Panc1 (cell line): ENCODE data around the gene FAF2. TPM values are rescaled to one million over a fixed set of nuclear protein-coding genes. Genes with fewer than 3 reads are reported as not detected.

Experiments used
- ATAC-seq: fragments of 200-7000 bp; cut with Tn5 transposase; 2 replicates; pipeline ENCODE4 v1.9.1; 2020; ENCODE audit warnings: mild to moderate bottlenecking, moderate library complexity
- BruUV-seq: library from RNA; stranded (reverse); fragments of 400-500 nt; replicated peaks from 2 replicates; lab custom pipeline; 2021; lab: Mats Ljungman, UMichigan
- CTCF ChIA-PET: fragments of 300-600 bp; sonication (Branson Sonifier 250); formaldehyde crosslinking; loops from one replicate; lab custom pipeline; 2022; ENCODE audit warnings: antibody characterized with exemption; lab: Charles Lee
- POLR2A ChIA-PET: fragments of 300-600 bp; sonication (Branson Sonifier 250); formaldehyde crosslinking; loops from one replicate; lab custom pipeline; 2022; ENCODE audit warnings: antibody characterized with exemption; lab: Charles Lee
- DNase-seq: peaks from one replicate; pipeline ENCODE4 v3.0.0-alpha.2; 2010; ENCODE audit warnings: low read depth, low spot score
- H3K27ac ChIP-seq: 2 replicates; pipeline ENCODE4 v1.5.1; 2011; ENCODE audit warnings: mild to moderate bottlenecking, low read length, inconsistent platforms
- H3K27me3 ChIP-seq: fragments of 200-500 bp; sonication (Bioruptor generic); 2 replicates; pipeline ENCODE4 v1.6.0; 2014; ENCODE audit warnings: low read length, inconsistent platforms; ENCODE audit not compliant: control insufficient read depth, insufficient read depth
- H3K36me3 ChIP-seq: fragments of 200-500 bp; sonication (Bioruptor generic); 2 replicates; pipeline ENCODE4 v1.5.1; 2014; ENCODE audit warnings: inconsistent platforms, mild to moderate bottlenecking, low read length, moderate library complexity; ENCODE audit not compliant: control insufficient read depth, insufficient read depth
- H3K4me1 ChIP-seq: 2 replicates; pipeline ENCODE4 v1.5.1; 2011; ENCODE audit warnings: inconsistent platforms, mild to moderate bottlenecking, low read length, moderate library complexity; ENCODE audit not compliant: control insufficient read depth, insufficient read depth
- H3K4me3 ChIP-seq, 2 experiments: 2 replicates each; pipeline ENCODE4 v1.5.1; 2011 to 2012; ENCODE audit warnings: low read depth in 2 of 2, low read length in 2 of 2, mild to moderate bottlenecking in 2 of 2, inconsistent platforms in 1 of 2, moderate library complexity in 1 of 2
- H3K9me3 ChIP-seq: fragments of 200-500 bp; sonication (Bioruptor generic); 2 replicates; pipeline ENCODE4 v1.5.1; 2014; ENCODE audit warnings: low read depth, mild to moderate bottlenecking, inconsistent platforms, low read length, moderate library complexity; ENCODE audit not compliant: control insufficient read depth, insufficient read depth
- POLR2AphosphoS5 ChIP-seq: IDR thresholded peaks from 2 replicates; pipeline ENCODE4 v1.6.1; 2012; ENCODE audit warnings: mild to moderate bottlenecking, low read depth, low read length, moderate library complexity
- SIN3A ChIP-seq: IDR thresholded peaks from 2 replicates; pipeline ENCODE4 v1.6.1; 2012; ENCODE audit warnings: low read depth, mild to moderate bottlenecking, low read length, moderate library complexity, borderline replicate concordance; ENCODE audit not compliant: insufficient read depth
- TCF7L2 ChIP-seq: IDR thresholded peaks from 2 replicates; pipeline ENCODE4 v1.6.1; 2011; ENCODE audit warnings: mild to moderate bottlenecking, low read depth, low read length, inconsistent platforms
- in situ Hi-C: cut with HindIII; loops from 2 replicates; pipeline ENCODE4 v1.10.0; 2016; ENCODE audit warnings: low sequenced_read_pairs, low pct_unique_long_range_greater_than_20kb
- intact Hi-C: fragments of 100-400 bp; cut with micrococcal nuclease; formaldehyde crosslinking; loops from one replicate; pipeline ENCODE4 v1.10.0; 2022; ENCODE audit not compliant: unreplicated experiment
- total RNA-seq: library from RNA; stranded (reverse); gene quantifications from one replicate; pipeline ENCODE4 v1.2.1, GENCODE V29; 2021; ENCODE audit not compliant: unreplicated experiment
- TF ChIP-seq, protein P1 (sequence below): fragments of 450-650 bp; IDR thresholded peaks from 2 replicates; pipeline ENCODE4 v1.5.1; 2017; ENCODE audit warnings: mild to moderate bottlenecking
- TF ChIP-seq, protein P2 (sequence below), 2 experiments: IDR thresholded peaks; 2 replicates each; pipeline ENCODE4 v1.6.1; 2011 to 2012; ENCODE audit warnings: low read depth in 2 of 2, control low read depth in 1 of 2, low read length in 1 of 2, mild to moderate bottlenecking in 1 of 2, moderate library complexity in 1 of 2; ENCODE audit not compliant: insufficient read depth in 1 of 2

The FAF2 gene
- total RNA-seq, 1 experiment from 2014 or later, result 86.6 TPM

DNA sequence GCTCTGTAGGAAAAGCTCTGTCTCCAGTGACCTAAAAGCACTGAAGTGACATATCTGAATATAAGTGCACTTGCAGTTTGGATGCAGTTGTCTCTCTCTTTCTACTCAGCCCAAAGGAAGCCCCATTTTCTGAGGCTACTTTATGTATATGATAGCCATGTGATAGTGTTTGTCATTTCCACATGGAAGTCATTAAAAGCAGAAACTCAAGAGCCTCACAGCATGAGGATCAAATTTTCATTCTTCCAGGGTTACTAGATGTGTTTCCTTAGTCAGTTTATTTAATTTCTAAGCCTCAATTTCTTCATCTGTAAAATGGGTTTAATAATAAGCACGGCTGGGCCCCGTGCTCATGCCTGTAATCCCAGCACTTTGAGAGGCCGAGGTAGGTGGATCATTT, 52.3 kb downstream of the FAF2 start:
- ATAC-seq (no peak), DNase-seq (no peak)
- H3K4me3 ChIP-seq, result no peak overlapping the region
- no TSS peak for BruUV-seq
- no peaks in the 10 kb centered on the region for H3K4me1 ChIP-seq
- TF ChIP-seq, protein P1, sequence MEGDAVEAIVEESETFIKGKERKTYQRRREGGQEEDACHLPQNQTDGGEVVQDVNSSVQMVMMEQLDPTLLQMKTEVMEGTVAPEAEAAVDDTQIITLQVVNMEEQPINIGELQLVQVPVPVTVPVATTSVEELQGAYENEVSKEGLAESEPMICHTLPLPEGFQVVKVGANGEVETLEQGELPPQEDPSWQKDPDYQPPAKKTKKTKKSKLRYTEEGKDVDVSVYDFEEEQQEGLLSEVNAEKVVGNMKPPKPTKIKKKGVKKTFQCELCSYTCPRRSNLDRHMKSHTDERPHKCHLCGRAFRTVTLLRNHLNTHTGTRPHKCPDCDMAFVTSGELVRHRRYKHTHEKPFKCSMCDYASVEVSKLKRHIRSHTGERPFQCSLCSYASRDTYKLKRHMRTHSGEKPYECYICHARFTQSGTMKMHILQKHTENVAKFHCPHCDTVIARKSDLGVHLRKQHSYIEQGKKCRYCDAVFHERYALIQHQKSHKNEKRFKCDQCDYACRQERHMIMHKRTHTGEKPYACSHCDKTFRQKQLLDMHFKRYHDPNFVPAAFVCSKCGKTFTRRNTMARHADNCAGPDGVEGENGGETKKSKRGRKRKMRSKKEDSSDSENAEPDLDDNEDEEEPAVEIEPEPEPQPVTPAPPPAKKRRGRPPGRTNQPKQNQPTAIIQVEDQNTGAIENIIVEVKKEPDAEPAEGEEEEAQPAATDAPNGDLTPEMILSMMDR, result no peak
- TF ChIP-seq POLR2AphosphoS5, result no peak
- TF ChIP-seq, protein P2, sequence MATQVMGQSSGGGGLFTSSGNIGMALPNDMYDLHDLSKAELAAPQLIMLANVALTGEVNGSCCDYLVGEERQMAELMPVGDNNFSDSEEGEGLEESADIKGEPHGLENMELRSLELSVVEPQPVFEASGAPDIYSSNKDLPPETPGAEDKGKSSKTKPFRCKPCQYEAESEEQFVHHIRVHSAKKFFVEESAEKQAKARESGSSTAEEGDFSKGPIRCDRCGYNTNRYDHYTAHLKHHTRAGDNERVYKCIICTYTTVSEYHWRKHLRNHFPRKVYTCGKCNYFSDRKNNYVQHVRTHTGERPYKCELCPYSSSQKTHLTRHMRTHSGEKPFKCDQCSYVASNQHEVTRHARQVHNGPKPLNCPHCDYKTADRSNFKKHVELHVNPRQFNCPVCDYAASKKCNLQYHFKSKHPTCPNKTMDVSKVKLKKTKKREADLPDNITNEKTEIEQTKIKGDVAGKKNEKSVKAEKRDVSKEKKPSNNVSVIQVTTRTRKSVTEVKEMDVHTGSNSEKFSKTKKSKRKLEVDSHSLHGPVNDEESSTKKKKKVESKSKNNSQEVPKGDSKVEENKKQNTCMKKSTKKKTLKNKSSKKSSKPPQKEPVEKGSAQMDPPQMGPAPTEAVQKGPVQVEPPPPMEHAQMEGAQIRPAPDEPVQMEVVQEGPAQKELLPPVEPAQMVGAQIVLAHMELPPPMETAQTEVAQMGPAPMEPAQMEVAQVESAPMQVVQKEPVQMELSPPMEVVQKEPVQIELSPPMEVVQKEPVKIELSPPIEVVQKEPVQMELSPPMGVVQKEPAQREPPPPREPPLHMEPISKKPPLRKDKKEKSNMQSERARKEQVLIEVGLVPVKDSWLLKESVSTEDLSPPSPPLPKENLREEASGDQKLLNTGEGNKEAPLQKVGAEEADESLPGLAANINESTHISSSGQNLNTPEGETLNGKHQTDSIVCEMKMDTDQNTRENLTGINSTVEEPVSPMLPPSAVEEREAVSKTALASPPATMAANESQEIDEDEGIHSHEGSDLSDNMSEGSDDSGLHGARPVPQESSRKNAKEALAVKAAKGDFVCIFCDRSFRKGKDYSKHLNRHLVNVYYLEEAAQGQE (IDR thresholded peaks at IDR 0.05; ENCODE audit: insufficient read depth in 1 of 2, low read depth in 2 of 2, low read length in 1 of 2), result no peak
- TF ChIP-seq SIN3A, result no peak
- TF ChIP-seq TCF7L2, result no peak
- intact Hi-C loops (no loop called here), in situ Hi-C loops (no loop called here)
- POLR2A ChIA-PET, result no interaction called here
- no peaks in the 10 kb centered on the region for H3K9me3 ChIP-seq
- CTCF ChIA-PET, result no interaction called here
- no peak overlapping the region for H3K27ac ChIP-seq
- peaks cover 41% of the 10 kb centered on the region for H3K36me3 ChIP-seq
- no peaks in the 10 kb centered on the region for H3K27me3 ChIP-seq

DNA sequence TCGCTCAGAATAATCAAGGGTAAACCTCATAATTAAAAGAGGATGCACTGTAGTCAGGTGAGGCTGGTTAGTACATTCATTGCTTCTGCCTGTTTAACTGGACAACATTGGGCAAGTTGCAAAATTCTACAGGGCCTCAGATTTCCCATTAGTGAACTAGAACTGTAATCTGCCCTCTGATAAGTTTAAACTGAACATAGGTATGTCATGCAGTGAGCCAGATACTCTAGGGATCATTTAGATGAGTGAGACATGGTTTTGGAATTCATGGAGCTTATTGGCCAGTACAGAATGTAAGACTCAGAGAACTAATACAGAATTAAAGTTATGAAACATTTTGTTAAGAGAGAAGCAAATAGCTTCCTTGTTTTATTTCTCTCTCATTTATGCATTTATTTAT, 53.1 kb downstream of the FAF2 start:
- H3K4me3 ChIP-seq, result no peak overlapping the region
- intact Hi-C loops, result no loop called here
- in situ Hi-C loops, result no loop called here
- ChIA-PET CTCF (no interaction called here), POLR2A (interaction anchor here (0.6 kb wide), 1 partner anchor 11 kb away, joined by 3 read pairs; no protein-coding TSS in a partner anchor)
- H3K27ac ChIP-seq, result no peak overlapping the region
- H3K27me3 ChIP-seq, result no peaks in the 10 kb centered on the region
- no peaks in the 10 kb centered on the region for H3K4me1 ChIP-seq
- H3K9me3 ChIP-seq, result no peaks in the 10 kb centered on the region
- TF ChIP-seq TCF7L2 (no peak), POLR2AphosphoS5 (no peak), SIN3A (no peak)
- TF ChIP-seq, protein P1, result no peak
- TF ChIP-seq, protein P2 (IDR thresholded peaks at IDR 0.05; ENCODE audit: insufficient read depth in 1 of 2, low read depth in 2 of 2, low read length in 1 of 2), result no peak
- peaks cover 39% of the 10 kb centered on the region for H3K36me3 ChIP-seq
- DNase-seq (no peak), ATAC-seq (no peak)
- no TSS peak for BruUV-seq
